Loucy (cell line): ENCODE data around the gene ADSL.

ENCODE experiments used
- H2AFZ ChIP-seq: fragments of 200-600 bp; sonication (generic); 2 replicates; pipeline ENCODE4 v1.6.0; 2016; ENCODE audit warnings: antibody characterized with exemption, mild to moderate bottlenecking, low read length, moderate library complexity
- H3F3A ChIP-seq: fragments of 200-600 bp; 2 replicates; pipeline ENCODE4 v1.6.0; 2016; ENCODE audit warnings: antibody characterized with exemption, low read depth, mild to moderate bottlenecking
- H3K27me3 ChIP-seq: fragments of 200-600 bp; sonication (generic); 2 replicates; pipeline ENCODE4 v1.6.1; 2014; ENCODE audit warnings: low read length, mild to moderate bottlenecking; ENCODE audit not compliant: insufficient read depth, poor library complexity, severe bottlenecking
- H3K36me3 ChIP-seq: fragments of 200-600 bp; sonication (generic); 2 replicates; pipeline ENCODE4 v1.6.1; 2016; ENCODE audit warnings: low read length; ENCODE audit not compliant: insufficient read depth
- H3K4me1 ChIP-seq: fragments of 200-600 bp; sonication (generic); 2 replicates; pipeline ENCODE4 v1.5.1; 2014; ENCODE audit warnings: low read length, mild to moderate bottlenecking; ENCODE audit not compliant: insufficient read depth, poor library complexity, severe bottlenecking
- H3K4me2 ChIP-seq: fragments of 200-600 bp; sonication (generic); 2 replicates; pipeline ENCODE4 v1.6.0; 2014; ENCODE audit warnings: antibody characterized with exemption, low read length, low read depth, mild to moderate bottlenecking; ENCODE audit not compliant: poor library complexity, severe bottlenecking
- H3K4me3 ChIP-seq: fragments of 200-600 bp; sonication (generic); 2 replicates; pipeline ENCODE4 v1.5.1; 2014; ENCODE audit warnings: low read length, mild to moderate bottlenecking, mixed read lengths; ENCODE audit not compliant: poor library complexity, severe bottlenecking
- H3K79me2 ChIP-seq: fragments of 200-600 bp; sonication (generic); 2 replicates; pipeline ENCODE4 v1.6.1; 2014; ENCODE audit warnings: low read length; ENCODE audit not compliant: insufficient read depth
- H3K9ac ChIP-seq: fragments of 200-600 bp; sonication (generic); 2 replicates; pipeline ENCODE4 v1.6.0; 2014; ENCODE audit warnings: mild to moderate bottlenecking, low read depth, low read length, moderate library complexity; ENCODE audit not compliant: poor library complexity, severe bottlenecking
- H3K9me2 ChIP-seq: fragments of 200-600 bp; sonication (generic); replicated peaks from 2 replicates; pipeline ENCODE4 v1.6.1; 2016; ENCODE audit warnings: low read depth, low read length, mixed read lengths
- H3K9me3 ChIP-seq: fragments of 200-600 bp; sonication (generic); 2 replicates; pipeline ENCODE4 v1.6.1; 2014; ENCODE audit warnings: mild to moderate bottlenecking, antibody characterized with exemption, low read length, low read depth; ENCODE audit not compliant: insufficient read depth
- H4K20me1 ChIP-seq: fragments of 200-600 bp; sonication (generic); 2 replicates; pipeline ENCODE4 v1.6.0; 2014; ENCODE audit warnings: antibody characterized with exemption, low read length, mild to moderate bottlenecking; ENCODE audit not compliant: insufficient read depth, poor library complexity, severe bottlenecking
- EZH2phosphoT487 ChIP-seq: fragments of 200-600 bp; IDR thresholded peaks from 2 replicates; pipeline ENCODE4 v1.6.1; 2018; ENCODE audit warnings: antibody characterized with exemption, mild to moderate bottlenecking, moderate library complexity, borderline replicate concordance
- TF ChIP-seq, protein P1 (sequence below): fragments of 200-600 bp; sonication (generic); conservative IDR thresholded peaks from 2 replicates; pipeline ENCODE4 v1.5.1; 2014; ENCODE audit warnings: mild to moderate bottlenecking, antibody characterized with exemption, low read length

ADSL gene

GRCh38 chr22:40423310-40423688 lies 77.0 kb downstream of the ADSL start:
- H2AFZ ChIP-seq = no peak overlapping the region
- H3K79me2 ChIP-seq = no peaks in the 10 kb centered on the region
- H3K4me3 ChIP-seq = no peak overlapping the region
- no peaks in the 10 kb centered on the region for H3K27me3 ChIP-seq
- H3K9me3 ChIP-seq = no peaks in the 10 kb centered on the region
- no peak overlapping the region for H3K9ac ChIP-seq
- H4K20me1 ChIP-seq = no peaks in the 10 kb centered on the region
- H3F3A ChIP-seq = no peaks in the 10 kb centered on the region
- no peaks in the 10 kb centered on the region for H3K9me2 ChIP-seq
- no peak for TF ChIP-seq EZH2phosphoT487
- TF ChIP-seq, protein P1, sequence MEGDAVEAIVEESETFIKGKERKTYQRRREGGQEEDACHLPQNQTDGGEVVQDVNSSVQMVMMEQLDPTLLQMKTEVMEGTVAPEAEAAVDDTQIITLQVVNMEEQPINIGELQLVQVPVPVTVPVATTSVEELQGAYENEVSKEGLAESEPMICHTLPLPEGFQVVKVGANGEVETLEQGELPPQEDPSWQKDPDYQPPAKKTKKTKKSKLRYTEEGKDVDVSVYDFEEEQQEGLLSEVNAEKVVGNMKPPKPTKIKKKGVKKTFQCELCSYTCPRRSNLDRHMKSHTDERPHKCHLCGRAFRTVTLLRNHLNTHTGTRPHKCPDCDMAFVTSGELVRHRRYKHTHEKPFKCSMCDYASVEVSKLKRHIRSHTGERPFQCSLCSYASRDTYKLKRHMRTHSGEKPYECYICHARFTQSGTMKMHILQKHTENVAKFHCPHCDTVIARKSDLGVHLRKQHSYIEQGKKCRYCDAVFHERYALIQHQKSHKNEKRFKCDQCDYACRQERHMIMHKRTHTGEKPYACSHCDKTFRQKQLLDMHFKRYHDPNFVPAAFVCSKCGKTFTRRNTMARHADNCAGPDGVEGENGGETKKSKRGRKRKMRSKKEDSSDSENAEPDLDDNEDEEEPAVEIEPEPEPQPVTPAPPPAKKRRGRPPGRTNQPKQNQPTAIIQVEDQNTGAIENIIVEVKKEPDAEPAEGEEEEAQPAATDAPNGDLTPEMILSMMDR = no peak
- no peaks in the 10 kb centered on the region for H3K4me1 ChIP-seq
- H3K36me3 ChIP-seq = peaks cover 98% of the 10 kb centered on the region; the same call in 1 of the 2 replicates
- no peak overlapping the region for H3K4me2 ChIP-seq

- Histone ChIP-seq H3K36me3 (peaks cover 100% of the 10 kb centered on the region; the same call in 1 of the 2 replicates), H3K79me2 (no peaks in the 10 kb centered on the region), H3K4me1 (no peaks in the 10 kb centered on the region), H3K27me3 (no peaks in the 10 kb centered on the region), H3K4me2 (no peak overlapping the region), H3K9me3 (no peaks in the 10 kb centered on the region), H3K9ac (no peak overlapping the region), H2AFZ (no peak overlapping the region), H4K20me1 (no peaks in the 10 kb centered on the region), H3K9me2 (no peaks in the 10 kb centered on the region), H3K4me3 (no peak overlapping the region), H3F3A (no peaks in the 10 kb centered on the region)
- no peak for TF ChIP-seq EZH2phosphoT487
- TF ChIP-seq, protein P1 = no peak
Measured at GRCh38 chr22:40423882-40424640, 77.8 kb downstream of the ADSL start.

GRCh38 chr22:40425082-40425481 lies 78.8 kb downstream of the ADSL start:
- Histone ChIP-seq H3K79me2 (no peaks in the 10 kb centered on the region), H4K20me1 (no peaks in the 10 kb centered on the region), H3K9me2 (no peaks in the 10 kb centered on the region), H3K4me2 (no peak overlapping the region), H3K36me3 (peaks cover 100% of the 10 kb centered on the region; the same call in 1 of the 2 replicates), H3K27me3 (no peaks in the 10 kb centered on the region), H3K9ac (no peak overlapping the region), H3F3A (no peaks in the 10 kb centered on the region), H3K4me3 (no peak overlapping the region), H3K4me1 (no peaks in the 10 kb centered on the region), H2AFZ (no peak overlapping the region), H3K9me3 (no peaks in the 10 kb centered on the region)
- no peak for TF ChIP-seq EZH2phosphoT487
- TF ChIP-seq, protein P1 = no peak
